HepG2 (cell line): ENCODE measurements around the gene SLC23A2. TPM values are rescaled to one million over a fixed set of nuclear protein-coding genes. Genes with fewer than 3 reads are reported as not detected.
A peak's percentile ranks its signal among the peaks of the same experiment; 100 is the strongest.

Experiments used
- ATF7-NPFF ChIP-seq: sonication (generic); formaldehyde crosslinking; IDR thresholded peaks from 2 replicates; pipeline ENCODE4 v1.8.1; 2023; ENCODE audit warnings: mild to moderate bottlenecking, low read depth, missing genetic modification reagents, moderate library complexity
- CAMTA2 ChIP-seq: sonication (generic); formaldehyde crosslinking; IDR thresholded peaks from 2 replicates; pipeline ENCODE4 v1.4.0; 2020; ENCODE audit warnings: mild to moderate bottlenecking, missing genetic modification reagents, borderline replicate concordance
- ETV6 ChIP-seq: sonication (generic); formaldehyde crosslinking; conservative IDR thresholded peaks from 2 replicates; pipeline ENCODE4 v1.4.0; 2020; ENCODE audit warnings: missing genetic modification reagents
- FOXK2 ChIP-seq: fragments of 450-650 bp; IDR thresholded peaks from 2 replicates; pipeline ENCODE4 v1.6.1; 2016
- GLMP ChIP-seq: sonication (generic); formaldehyde crosslinking; IDR thresholded peaks from 2 replicates; pipeline ENCODE4 v1.9.0; 2021; ENCODE audit warnings: missing genetic modification reagents, mild to moderate bottlenecking, borderline replicate concordance
- MIER2 ChIP-seq: IDR thresholded peaks from 2 replicates; pipeline ENCODE4 v1.6.1; 2016; ENCODE audit warnings: missing biosample characterization, missing genetic modification reagents
- SRSF9 ChIP-seq: fragments of 200-400 bp; formaldehyde crosslinking; IDR thresholded peaks from 2 replicates; pipeline ENCODE4 v1.6.1; 2018; ENCODE audit warnings: borderline replicate concordance, mild to moderate bottlenecking, low read depth, low read length; ENCODE audit not compliant: insufficient read depth, poor library complexity, severe bottlenecking
- THAP11 ChIP-seq: IDR thresholded peaks from 2 replicates; pipeline ENCODE4 v1.6.1; 2016; ENCODE audit warnings: missing biosample characterization, missing genetic modification reagents
- ZBED4 ChIP-seq: sonication (generic); formaldehyde crosslinking; IDR thresholded peaks from 2 replicates; pipeline ENCODE4 v1.4.0; 2020; ENCODE audit warnings: missing genetic modification reagents, borderline replicate concordance
- ZHX2 ChIP-seq, 2 experiments: sonication (generic) in 1 of 2; formaldehyde crosslinking in 1 of 2; IDR thresholded peaks; 2 replicates each; pipeline versions ENCODE4 v1.6.1 to v1.9.0; 2014 to 2022; ENCODE audit warnings: antibody characterized with exemption in 1 of 2, borderline replicate concordance in 1 of 2, inconsistent platforms in 1 of 2, low read depth in 1 of 2, missing genetic modification reagents in 1 of 2
- ZMYM2 ChIP-seq: sonication (generic); formaldehyde crosslinking; IDR thresholded peaks from 2 replicates; pipeline ENCODE4 v1.8.0; 2022; ENCODE audit warnings: mild to moderate bottlenecking, missing genetic modification reagents
- ZNF382 ChIP-seq: sonication (generic); formaldehyde crosslinking; IDR thresholded peaks from 2 replicates; pipeline ENCODE4 v1.5.0; 2020; ENCODE audit warnings: missing genetic modification reagents, mild to moderate bottlenecking, borderline replicate concordance
- ZNF441 ChIP-seq: sonication (generic); formaldehyde crosslinking; IDR thresholded peaks from 2 replicates; pipeline ENCODE4 v1.7.0; 2021; ENCODE audit warnings: missing genetic modification reagents, borderline replicate concordance
- ZNF737 ChIP-seq: sonication (generic); formaldehyde crosslinking; IDR thresholded peaks from 2 replicates; pipeline ENCODE4 v1.5.0; 2020; ENCODE audit warnings: missing genetic modification reagents, mild to moderate bottlenecking, borderline replicate concordance
- ZNF740 ChIP-seq: sonication (generic); formaldehyde crosslinking; IDR thresholded peaks from 2 replicates; pipeline ENCODE4 v1.4.0; 2020; ENCODE audit warnings: missing genetic modification reagents
- ZNF878 ChIP-seq: sonication (generic); formaldehyde crosslinking; IDR thresholded peaks from 2 replicates; pipeline ENCODE4 v1.8.1; 2023; ENCODE audit warnings: mild to moderate bottlenecking, missing genetic modification reagents, moderate library complexity
- ZSCAN22 ChIP-seq: sonication (generic); formaldehyde crosslinking; IDR thresholded peaks from 2 replicates; pipeline ENCODE4 v1.4.0; 2020; ENCODE audit warnings: mild to moderate bottlenecking, missing genetic modification reagents
- polyA plus RNA-seq, 8 experiments: library from polyadenylated mRNA; depleted of rRNA in 3 of 8; stranded (reverse) in 7 of 8; unstranded in 1 of 8; fragments of >200 nt; fragmentation: Illumina TruSeq in 4 of 8; extraction: Trizol in 4 of 8; gene quantifications; 2 replicates each; pipeline versions ENCODE4 v1.2.1 to v1.2.3, GENCODE V29; 2011 to 2016; ENCODE audit warnings: low read depth in 4 of 8, missing spikeins in 1 of 8, mixed read lengths in 1 of 8; ENCODE audit not compliant: insufficient read depth in 1 of 8
- total RNA-seq, 5 experiments: library from RNA; depleted of rRNA; stranded (reverse); fragments of >200 nt; fragmentation: Illumina TruSeq; extraction: Trizol; gene quantifications; 2 replicates each; pipeline ENCODE4 v1.2.3, GENCODE V29; 2016; ENCODE audit warnings: low read depth in 1 of 5

Gene SLC23A2
- total and polyA plus RNA-seq, 2 of the 13 experiments (the other 11 are each of a cell fraction or from before 2014, with no cell fraction given) = 42.2 to 51.2 TPM

GRCh38 chr20:4936851-4937406 lies 64.4 kb downstream of the SLC23A2 start (continued):
- TF ChIP-seq ATF7-NPFF (CRISPR knock-in tag) (0 out of 2 replicates have a peak, but pooled peaks have one; percentile 37), ZNF441 (CRISPR knock-in tag) (peak; percentile 76; the same call in 1 of the 2 replicates), FOXK2 (peak; percentile 45; the same call in 1 of the 2 replicates), ZNF740 (CRISPR knock-in tag) (no peak), ZNF737 (0 out of 2 replicates have a peak, but pooled peaks have one; percentile 23), THAP11 (CRISPR knock-in tag) (peak; percentile 69; the same call in 1 of the 2 replicates), CAMTA2 (CRISPR knock-in tag) (no peak), ETV6 (CRISPR knock-in tag) (no peak), MIER2 (CRISPR knock-in tag) (no peak), SRSF9 (no peak), GLMP (CRISPR knock-in tag) (no peak), ZHX2 (IDR thresholded peaks at IDR 0.05; ENCODE audit: low read depth) (peak; percentile 64; the same call in 1 of the 2 replicates), ZHX2 (CRISPR knock-in tag; IDR thresholded peaks at IDR 0.05; ENCODE audit: borderline replicate concordance) (no peak), ZNF382 (no peak), ZMYM2 (peak; percentile 45; the same call in 1 of the 2 replicates), ZSCAN22 (no peak), ZNF878 (CRISPR knock-in tag) (no peak), ZBED4 (CRISPR knock-in tag) (0 out of 2 replicates have a peak, but pooled peaks have one; percentile 13)
